HG02642 (cell line): ENCODE results near the gene LRIG1.
"Not testable (repeated sequence)": the region's sequence is repeated elsewhere in the genome, so short reads cannot be mapped to it uniquely, and the experiment has no call there.

Source experiments
- ATAC-seq: cut with Tn5 transposase; IDR thresholded peaks from one replicate; pipeline ENCODE4 v1.9.1; 2021; ENCODE audit warnings: mild to moderate bottlenecking; ENCODE audit not compliant: unreplicated experiment, poor library complexity

LRIG1 gene

GRCh38 chr3:66427951-66428474, 72.8 kb downstream of the LRIG1 start:
- ATAC-seq = no peak

DNA sequence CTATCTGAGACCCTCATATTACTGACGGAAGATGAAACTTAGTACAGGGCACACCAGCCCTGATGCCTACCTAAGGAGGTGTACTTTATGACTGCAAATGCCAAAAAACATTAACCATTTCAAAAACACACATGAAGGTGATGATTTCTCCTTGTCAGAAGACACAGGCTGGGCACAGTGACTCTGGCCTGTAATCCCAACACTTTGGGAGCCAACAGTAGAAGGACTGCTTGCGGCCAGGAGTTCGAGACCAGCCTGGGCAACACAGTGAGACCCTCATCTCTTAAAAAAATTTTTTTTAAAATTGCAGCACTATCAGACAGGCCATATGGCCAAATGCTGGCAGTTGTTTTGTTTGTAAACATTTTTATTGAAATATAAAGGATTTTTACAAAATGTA, 73.5 kb downstream of the LRIG1 start:
- ATAC-seq = no peak

DNA sequence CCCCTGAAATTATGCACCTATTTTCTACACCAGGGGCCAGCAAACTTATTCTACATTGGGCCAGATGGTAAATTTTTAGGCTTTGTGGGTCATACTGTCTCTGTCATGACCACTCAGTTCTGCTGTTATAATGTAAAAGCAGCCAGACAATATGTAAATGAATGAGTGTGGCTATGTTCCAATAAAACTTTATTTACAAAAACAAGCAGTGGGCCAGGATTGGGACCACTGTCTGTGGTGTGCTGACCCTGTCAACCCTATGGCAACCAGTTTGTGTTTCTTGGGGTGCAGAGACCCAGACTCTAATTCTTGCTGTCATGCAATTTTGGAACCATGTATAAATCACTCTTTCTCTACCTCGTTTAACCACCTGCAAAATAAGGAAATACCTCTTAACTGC, 74.7 kb downstream of the LRIG1 start:
- no peak for ATAC-seq

DNA sequence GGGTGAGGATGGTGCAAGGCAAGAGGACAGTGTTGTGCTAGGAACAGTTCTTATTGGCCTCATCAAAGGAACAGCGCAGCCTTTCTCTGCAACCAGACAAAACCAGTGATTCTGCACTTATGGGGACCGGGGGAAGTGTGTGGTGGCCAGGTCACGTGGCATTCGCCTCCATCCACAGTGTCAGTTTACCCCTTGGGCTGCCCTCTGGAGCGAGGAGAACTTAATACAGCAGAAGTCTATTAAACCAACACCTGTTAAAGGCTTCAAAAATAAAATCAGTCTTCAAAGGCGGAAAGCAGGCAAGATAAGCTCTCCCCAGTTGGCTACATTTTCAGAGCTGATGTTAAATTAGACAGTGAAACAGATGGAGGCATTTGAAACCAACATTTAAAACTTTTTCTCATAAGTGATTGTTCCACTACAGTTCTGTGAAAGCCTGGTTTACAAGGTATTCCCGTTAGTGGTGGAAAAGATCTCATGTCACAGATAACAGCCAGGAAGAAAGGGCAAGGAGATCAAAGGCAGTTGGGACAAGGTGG, 75.2 kb downstream of the LRIG1 start:
- ATAC-seq = no peak

DNA sequence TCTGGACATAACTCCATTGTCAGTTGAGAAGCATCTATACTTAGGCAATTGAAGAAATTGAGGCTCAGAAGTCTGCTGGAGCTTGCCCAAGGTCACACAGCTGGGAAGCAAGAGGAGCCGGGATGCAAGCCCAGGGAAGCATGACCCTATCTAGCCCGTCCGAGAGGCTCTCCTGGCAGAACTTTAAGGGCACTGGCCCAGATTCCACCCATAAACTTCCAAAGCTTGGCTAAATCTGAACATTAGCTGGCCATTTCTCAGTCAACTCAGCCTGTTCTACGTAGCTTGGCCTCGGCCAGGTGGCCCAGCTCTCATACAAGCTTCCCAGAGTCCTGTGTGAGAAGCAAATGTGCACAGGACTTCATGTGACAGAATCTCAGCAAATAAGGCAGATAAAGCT, 75.8 kb downstream of the LRIG1 start:
- no peak for ATAC-seq

GRCh38 chr3:66423791-66424190, 77.0 kb downstream of the LRIG1 start:
- ATAC-seq = no peak

DNA sequence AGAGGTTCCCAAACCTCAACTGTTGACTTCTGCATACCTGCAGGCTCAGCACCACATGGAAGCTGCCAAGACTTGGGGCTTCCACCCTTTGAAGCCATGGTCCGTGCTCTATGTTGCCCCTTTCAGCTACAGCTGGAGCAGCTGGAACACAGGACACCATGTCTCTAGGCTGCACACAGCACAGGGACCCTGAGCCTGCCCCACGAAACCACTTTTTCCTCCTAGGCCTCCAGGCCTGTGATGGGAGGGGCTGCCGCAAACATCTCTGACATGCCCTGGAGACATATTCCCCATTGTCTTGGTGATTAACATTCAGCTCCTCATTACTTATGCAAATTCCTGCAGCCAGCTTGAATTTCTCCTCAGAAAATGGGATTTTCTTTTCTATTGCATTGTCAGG, 78.9 kb downstream of the LRIG1 start:
- ATAC-seq = not testable (repeated sequence)

GRCh38 chr3:66421144-66421543, 79.7 kb downstream of the LRIG1 start:
- not testable (repeated sequence) for ATAC-seq

DNA sequence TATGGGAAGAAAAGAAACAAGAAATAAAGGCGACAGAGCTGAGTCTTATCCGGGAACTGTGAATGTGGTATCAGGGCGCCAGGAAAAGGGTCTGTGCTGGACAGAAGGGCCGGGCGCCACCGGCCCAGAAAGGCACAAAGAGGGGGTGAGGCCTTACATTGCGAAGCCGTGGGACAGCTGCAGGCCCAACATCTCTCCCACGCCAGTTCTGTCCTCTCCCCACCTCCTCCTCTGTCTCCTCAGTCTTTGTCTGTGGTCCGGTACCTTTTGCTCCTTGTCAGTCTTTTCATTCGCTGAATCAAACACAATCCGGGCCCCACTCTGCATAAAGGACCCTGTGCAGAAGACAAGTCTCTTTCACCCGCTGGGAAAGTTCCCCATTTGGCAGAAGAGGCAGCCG, 81.8 kb downstream of the LRIG1 start:
- no peak for ATAC-seq

- ATAC-seq = no peak
These were observed 82.3 kb downstream of the LRIG1 start for GRCh38 chr3:66418475-66418931.

- no peak for ATAC-seq
These were observed 84.1 kb downstream of the LRIG1 start for GRCh38 chr3:66416556-66417304.

- no peak for ATAC-seq
These were observed 84.9 kb downstream of the LRIG1 start for GRCh38 chr3:66415867-66416428.

- ATAC-seq = no peak
These were observed 86.0 kb downstream of the LRIG1 start for GRCh38 chr3:66414846-66415245.

DNA sequence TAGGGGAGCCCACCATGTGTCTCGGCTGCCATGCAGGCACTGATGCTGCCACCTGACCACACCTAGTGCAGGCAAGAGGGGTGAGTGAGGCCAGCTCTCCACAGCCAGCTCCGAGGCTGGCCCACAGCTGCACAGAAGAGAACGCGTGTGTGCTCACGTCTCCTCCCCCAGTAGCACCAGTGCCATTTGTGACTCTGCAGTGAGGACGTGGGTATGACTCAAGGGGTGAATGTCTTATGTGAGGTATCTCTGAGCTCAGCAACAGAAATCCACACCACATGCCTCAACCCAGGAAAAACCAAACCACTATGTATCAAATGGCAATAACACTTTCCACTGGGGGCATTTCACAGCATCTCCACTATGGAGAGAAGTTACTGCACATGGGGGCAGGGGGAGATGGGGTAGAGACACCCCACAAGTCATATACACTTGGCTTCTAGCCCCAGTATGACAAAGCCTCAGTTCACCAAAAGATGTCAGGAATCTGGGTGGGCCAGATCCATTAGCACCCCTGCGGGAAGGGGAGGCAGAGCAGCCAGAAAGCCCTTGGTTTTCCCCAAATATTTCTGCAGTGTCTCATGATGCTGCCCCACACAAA, 87.6 kb downstream of the LRIG1 start:
- ATAC-seq = no peak

DNA sequence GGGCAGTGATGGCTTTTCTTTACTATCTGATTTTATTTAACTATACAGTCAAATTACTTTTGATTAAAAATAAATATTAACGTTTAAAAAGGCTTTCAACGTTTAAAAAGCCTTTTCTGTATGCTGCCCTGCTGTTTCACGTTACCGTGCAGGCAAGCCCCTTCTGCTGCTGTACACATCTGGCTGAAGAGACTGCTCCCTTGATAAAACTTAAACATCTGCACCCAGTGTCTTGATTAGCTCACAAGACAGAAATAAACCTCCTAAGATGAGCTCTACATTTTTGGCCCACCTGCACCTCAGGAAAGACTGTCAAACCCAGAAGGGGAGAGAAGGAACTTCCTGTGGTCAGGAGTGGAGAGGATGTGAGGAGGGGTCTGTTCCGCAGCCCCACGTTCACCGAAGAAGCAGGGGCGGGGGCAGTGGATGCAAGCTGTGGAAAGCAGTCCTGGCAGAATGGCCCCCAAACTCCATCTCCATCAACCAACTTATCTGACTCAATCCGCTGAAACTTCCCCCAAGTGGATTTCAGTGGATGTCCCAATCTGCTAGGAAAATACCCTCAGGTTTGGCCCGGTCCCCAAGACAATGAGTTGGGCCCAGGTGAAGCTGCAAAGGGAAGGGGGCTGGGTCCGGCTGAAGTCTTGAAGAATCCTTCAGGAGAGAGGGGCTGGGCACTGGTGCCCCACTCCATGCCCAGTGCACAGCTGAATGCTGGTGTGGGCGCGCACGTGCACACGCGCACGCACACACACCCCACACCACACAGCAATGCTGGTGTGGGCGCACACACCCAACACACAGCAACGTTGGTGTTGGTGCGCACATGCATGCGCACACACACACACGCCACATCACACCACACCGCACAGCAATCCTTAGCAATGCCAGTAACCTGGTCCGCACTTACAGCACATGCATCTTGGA, 88.6 kb downstream of the LRIG1 start:
- ATAC-seq = no peak

DNA sequence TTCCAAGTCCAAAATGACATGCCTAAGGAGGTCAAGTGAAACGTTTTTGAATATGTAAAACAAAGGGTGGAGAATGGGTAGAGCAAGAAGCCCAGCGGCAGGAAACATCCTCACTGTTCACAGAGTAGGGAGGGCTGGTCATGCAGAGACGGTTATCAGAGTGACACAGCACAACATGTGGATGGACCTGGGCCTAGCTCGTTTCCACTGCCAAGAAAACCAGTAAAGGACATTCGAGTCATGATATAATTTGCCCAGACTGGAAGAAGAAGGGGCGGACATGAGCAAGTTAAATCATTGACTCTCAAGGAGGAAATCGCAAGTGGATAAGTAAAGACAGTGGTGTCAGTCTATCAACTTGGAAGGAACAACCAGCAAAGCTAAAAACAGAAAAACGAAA, 89.3 kb downstream of the LRIG1 start:
- ATAC-seq = no peak

DNA sequence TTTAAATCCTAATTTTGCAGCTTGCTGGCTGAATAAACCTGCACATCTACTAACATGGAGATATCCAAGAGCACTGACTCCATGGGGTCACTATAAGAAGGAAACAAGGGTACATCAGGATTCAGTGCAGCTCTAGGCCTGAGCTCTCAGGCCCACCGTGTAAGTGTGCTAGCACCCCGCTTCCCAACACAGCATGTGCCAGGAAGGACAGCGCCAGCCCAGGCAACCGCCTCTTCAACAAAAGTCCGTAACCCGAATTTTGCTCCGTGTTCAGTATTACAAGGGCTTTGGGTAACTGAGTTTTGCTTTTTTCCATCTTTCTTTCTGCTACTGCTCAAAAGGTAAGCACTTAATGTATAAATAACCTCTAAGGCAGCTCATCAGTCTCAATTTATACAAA, 89.8 kb downstream of the LRIG1 start:
- ATAC-seq = no peak

DNA sequence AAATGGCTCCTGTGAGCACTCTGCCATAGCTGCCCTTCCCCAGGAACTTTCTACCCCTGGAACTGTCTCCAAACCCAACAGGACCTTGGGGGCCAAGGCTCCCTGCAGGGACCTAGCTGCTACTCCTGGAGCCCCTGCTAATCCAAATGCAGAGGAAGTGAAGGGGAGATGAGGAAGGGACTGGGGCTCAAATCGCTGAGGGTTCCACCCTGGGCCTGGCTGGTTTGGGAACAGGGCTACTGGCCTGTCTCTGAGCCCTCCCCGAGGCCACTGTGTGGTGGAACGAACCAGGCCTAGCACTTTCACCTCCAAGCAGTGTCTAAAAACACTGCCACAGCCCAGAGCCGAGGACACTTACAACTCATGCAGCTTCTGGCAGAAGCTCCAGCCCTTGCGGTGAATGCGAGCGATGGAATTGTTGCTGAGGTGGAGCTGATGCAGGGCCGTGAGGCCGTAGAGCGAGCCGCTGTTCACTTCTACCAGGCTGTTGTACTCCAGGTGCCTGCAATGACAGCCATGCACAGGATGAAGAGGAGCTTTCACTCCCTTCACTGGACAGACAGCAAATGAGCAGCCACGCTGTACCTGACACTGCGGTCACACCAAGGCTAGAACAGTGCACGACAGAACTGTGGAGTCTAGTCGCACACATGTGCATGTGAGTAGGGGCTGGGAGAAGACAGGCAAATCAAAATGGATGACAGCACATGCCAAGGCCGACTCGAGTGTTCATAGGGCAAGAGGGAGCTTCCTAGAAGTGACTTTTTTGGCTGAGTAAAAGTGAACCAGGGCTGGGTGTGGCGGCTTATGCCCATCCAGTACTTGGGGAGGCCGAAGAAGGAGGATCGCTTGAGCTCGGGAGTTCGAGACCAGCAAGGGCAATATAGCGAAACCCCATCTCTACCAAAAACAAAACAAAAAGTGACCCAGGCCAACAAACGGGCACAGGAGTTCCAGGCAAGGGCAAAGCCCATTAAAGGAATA, 90.8 kb downstream of the LRIG1 start:
- no peak for ATAC-seq

- ATAC-seq = peak; percentile 87
These were observed 93.1 kb downstream of the LRIG1 start for GRCh38 chr3:66407611-66408218.
